CD4-positive, alpha-beta T cell treated with Interleukin-17A for 1 hour (primary cell): ENCODE data around the gene SMIM38.
"Not testable (repeated sequence)": the region's sequence is repeated elsewhere in the genome, so short reads cannot be mapped to it uniquely, and the experiment has no call there.

Experiments used
- DNase-seq: peaks from one replicate; pipeline ENCODE4 v3.0.0-alpha.2; 2020

The SMIM38 gene

DNA sequence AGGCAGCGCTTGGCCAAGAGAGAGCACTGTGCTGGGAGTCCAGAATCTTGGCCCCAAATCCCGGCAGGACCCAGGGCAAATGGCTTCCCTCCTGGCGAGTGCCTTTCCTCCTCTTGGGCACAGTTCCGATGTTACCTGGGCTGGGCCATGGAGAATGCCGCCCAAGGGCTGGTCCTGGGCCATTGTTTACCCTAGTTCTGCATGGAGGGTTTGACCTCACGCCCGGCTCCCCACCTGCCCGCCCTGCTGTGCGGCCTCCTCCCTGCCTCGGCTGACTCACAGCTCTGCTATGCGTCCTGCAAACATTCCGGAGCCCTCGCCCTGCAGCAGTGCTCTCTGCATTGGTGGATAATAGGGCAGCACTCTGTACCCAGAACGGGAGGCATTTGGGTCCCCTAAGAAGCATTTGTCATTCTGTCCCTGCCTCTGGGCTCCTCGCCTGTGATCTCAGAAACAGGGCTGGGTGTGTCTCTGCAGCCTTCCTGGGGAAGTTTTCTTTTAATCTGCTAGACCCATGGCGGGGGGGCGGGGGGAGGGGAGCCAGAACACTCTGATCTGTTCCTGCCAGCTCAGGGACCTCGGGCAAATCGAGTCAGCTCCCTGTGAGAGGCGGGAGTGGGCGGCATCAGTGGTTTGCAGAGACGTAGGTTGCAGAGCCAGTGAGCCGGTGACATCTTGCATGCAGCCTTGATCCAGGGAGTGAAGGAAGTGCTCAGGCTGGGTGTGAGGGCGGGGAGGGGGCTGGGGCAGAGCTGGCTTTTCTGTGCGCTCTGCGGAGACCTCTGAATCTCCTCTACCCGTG is 32.9 kb upstream of the SMIM38 start:
- DNase-seq: peak; percentile 51

DNA sequence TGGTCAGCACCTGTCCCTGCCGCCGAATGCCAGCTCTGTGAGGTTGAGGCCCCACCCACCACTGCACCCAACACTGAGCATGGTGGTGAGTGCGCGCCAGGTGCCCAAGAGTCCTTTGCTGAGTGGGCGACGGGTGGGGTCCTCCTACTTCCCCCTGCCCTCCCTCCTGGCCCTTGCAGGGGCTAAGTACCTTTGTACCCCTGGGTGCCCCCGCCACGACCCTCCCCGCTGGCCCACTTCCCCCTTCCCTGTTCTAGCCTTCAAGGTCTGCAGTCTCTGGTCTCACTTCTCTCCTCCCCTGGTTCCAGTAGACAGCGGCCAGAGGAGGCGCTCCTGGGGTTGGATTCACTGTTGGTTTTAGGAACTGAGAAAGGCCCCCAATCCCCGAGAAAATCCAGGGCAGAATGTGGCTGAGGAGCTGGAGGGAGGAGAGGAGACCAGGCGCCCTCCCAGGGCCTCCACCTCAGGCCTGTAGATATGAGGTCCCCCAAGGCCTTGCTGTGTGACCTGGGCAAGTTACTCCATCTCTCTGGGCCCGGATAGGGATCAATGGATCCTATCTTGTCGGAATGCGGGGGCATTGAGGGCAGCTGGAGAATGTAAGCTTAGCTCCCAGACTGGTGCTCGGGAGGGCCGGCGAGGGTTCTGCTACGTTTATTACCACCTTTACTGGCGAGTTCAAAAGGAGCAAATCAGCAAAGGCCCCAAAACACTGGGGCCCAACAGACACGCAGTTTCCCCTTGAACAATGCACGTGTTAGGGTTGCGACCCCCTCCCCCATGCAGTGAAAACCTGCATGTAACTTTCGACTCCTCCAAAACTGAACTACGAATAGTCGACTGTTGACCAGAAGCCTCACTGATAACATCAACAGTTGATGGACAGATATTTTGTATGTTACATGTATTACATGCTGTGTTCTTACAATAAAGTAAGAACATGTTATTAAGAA is 31.9 kb upstream of the SMIM38 start:
- no peak for DNase-seq

DNA sequence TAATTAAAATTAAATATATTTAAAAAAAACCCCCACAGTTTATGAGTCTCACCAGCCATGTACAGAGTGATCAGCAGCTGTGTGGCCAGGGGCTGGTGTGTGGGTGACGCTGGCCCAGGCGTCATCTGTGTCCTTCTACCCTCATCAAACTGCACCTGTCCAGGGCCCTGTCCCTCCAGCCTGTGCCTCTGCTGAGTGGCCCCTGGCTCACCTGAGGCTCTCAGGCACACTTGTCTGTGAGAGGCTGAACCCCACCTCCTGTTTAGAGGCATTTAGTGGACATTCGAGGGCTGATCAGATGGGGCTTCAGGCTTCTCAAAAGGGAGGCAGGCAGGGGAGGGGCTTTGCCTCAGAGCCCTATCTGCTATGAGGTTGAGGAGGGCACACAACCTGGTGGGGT is 29.9 kb upstream of the SMIM38 start:
- DNase-seq: no peak

DNA sequence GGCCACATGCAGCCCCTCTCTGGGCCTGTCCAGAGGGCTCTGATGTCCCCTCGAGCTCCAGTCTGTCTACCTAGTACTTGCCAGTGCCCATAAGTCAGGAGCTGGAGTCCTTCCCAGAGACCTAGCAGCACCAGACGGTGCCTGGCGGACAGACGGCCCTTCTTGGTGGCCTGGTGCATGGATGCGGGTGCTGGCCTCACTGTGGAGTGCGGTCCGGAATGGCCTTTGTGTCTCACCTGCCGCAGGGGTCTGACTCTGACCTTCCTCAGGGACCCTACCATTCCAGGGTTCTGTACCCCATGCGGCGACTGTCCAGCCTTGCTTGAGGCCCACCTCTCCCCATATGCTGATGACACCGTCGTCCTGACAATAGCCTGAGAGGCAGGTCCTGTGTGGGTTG is 29.4 kb upstream of the SMIM38 start:
- DNase-seq: no peak

GRCh38 chr11:69127081-69127850 is 28.5 kb upstream of the SMIM38 start:
- no peak for DNase-seq

DNA sequence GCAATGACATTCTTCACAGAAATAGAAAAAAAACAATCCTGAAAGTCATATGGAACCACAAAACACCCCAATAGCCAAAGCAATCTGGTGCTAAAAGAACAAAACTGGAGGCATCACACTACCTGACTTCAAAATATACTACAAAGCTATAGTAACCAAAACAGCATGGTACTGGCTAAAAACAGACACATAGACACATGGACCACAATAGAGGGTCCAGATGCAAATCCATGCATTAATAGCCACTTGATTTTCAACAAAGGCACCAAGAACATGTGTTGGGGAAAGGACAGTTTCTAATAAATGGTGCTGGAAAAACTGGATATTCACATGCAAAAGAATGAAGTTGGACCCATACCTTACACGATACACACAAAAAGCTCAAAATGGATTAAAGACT is 27.9 kb upstream of the SMIM38 start:
- DNase-seq: no peak

DNA sequence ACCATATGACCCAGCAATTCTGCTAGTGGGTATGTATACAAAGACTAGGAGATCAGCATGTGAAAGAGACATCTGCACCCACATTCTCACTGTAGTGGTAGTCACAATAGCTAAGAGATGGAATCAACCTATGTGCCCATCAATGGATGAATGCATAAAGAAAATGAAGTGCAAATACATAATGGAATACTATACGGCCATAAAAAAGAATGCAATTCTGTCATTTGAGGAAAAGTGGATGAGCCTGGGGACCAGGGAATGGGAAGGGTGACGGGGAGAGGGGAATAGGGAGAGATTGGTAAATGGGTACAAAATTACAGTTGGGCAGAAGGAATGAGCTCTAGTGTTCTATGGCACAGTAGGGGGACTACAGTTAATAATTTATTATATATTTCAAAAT is 26.7 kb upstream of the SMIM38 start:
- no peak for DNase-seq

- DNase-seq: no peak
These were observed 26.1 kb upstream of the SMIM38 start for GRCh38 chr11:69129647-69130046.

- no peak for DNase-seq
These were observed 25.1 kb upstream of the SMIM38 start for GRCh38 chr11:69130654-69131053.

GRCh38 chr11:69131121-69131566 is 24.6 kb upstream of the SMIM38 start:
- no peak for DNase-seq

- no peak for DNase-seq
These were observed 24.0 kb upstream of the SMIM38 start for GRCh38 chr11:69131644-69132300.

- DNase-seq: no peak
These were observed 23.4 kb upstream of the SMIM38 start for GRCh38 chr11:69132301-69132670.

DNA sequence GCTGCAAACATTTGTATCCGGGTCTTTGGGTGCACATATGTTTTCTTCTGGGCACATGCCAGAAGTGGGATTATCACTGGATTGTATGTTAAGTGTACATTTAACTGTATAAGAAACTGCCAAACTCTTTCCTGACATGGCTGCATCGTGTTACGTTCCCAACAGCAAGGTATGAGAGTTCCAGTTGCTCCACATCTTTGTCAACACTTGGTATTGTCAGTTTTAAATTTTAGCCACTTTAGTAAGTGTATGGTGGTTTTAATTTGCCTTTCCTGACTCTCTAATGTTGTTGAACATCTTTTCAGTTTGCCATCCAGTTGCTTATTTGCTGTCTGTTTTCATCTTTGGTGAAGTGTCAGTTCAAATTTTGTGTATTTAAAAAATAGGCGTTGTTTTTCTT is 22.5 kb upstream of the SMIM38 start:
- DNase-seq: no peak

DNA sequence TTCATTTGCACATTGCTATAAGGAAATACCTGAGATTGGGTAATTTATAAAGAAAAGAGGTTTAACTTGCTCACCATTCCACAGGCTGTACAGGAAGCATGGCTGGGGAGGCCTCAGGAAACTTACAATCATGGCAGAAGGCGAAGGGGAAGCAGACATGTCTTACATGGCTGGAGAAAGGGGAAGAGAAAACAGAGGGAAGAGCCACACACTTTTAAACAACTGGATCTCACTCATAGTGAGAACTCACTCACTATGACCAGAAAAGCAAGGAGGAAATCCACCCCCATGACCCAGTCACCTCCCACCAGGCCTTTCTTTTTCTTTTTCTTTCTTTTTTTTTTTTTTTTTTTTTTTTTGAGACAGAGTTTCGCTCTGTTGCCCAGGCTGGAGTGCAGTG is 21.6 kb upstream of the SMIM38 start:
- DNase-seq: not testable (repeated sequence)

DNA sequence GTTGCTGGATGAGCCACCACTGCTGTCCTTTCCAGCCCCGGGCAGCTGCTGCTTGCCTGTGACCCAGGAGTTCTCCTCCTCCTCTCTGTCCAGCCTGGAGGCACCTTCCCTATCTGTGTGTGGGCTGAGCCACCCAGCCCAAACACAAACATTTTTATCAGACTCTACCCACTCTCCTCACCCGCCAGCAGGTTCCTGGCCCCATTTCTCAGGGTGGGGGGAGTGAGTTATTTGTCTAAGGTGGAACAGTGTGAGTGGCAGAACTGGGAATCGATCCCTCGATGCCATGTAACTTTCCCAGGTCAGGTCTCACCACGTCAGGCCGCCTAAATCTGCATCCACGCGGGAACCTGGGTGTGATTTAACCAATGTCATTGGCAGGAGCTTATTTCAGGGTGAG is 20.8 kb upstream of the SMIM38 start:
- no peak for DNase-seq

DNA sequence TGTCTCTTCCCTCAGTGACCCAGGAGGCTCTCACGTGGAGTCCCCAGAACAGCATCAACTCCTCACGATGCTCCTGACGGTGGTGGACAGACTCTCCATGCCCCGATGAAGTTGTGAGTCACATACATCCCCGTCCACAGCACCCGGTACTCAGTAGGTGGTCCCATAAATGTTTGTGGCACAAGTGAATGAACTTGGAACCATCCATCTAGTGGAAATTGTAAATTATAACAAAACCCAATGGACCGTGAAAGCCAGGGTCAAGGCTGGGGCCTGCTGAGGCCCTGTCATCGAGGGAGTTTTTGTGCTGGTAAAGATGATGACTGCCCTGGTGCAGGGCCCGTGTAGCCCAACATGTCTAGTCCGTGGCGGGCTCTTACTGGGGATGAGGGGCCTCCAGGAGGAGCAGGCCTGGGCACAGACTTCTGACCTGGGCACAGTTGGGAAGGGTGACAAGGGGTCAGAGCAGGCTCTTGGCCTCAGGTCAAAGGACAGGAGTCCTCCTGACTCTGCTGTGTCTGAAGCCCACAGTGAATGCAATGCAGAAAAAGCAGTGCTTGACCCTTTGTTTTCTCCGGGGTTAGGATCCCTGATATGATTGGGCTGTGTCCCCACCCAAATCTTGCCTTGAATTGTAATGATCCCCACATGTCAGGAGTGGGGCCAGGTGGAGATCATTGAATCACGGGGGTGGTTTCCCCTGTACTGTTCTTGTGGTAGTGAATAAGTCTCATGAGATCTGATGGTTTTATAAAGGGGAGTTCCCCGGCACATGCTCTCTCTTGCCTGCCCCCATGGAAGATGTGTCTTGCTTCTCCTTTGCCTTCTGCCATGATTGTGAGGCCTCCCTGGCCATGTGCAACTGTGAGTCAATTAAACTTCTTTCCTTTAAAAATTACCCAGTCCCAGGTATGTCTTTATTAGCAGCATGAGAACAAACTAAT is 20.0 kb upstream of the SMIM38 start:
- no peak for DNase-seq

DNA sequence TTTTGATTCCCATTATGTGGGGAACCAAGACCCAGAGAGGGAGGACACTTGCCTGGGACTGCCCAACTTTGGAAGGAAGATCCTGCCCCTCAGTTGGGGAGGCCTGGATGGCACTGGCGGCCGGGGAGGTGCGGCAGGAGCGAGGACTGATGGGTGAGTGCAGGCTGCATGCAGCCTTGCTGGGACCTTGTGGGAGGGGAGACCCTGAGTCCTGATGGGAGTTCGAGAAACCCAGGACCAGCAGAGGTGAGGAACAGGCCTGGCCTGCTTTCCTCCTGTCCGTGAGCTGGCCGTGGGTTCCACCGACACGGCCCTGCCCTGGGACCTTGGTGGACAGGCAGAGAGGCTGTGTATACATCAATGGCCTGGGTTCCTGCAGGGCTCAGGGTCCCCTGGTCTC is 19.3 kb upstream of the SMIM38 start:
- no peak for DNase-seq

GRCh38 chr11:69137151-69137844 is 18.4 kb upstream of the SMIM38 start:
- no peak for DNase-seq

GRCh38 chr11:69138265-69138664 is 17.5 kb upstream of the SMIM38 start:
- no peak for DNase-seq

GRCh38 chr11:69140161-69140560 is 15.6 kb upstream of the SMIM38 start:
- DNase-seq: not testable (repeated sequence)

GRCh38 chr11:69140635-69141034 is 15.1 kb upstream of the SMIM38 start:
- DNase-seq: no peak
